ENCODE measurements around the gene ALDH5A1. TPM values are rescaled to one million over a fixed set of nuclear protein-coding genes. Genes with fewer than 3 reads are reported as not detected.

ALDH5A1 gene
- total and polyA plus RNA-seq, 10 of the 15 experiments (the other 5 are each of a cell fraction or from before 2014, with no cell fraction given) = 2.6 to 13.8 (median 9.3) TPM

- POLR2A ChIA-PET = no interaction called here
Observed at GRCh38 chr6:24472181-24472580, 22.6 kb upstream of the ALDH5A1 start.

More at GRCh38 chr6:24472181-24472580, 22.6 kb upstream of the ALDH5A1 start:
- ChIA-PET CTCF (no interaction called here), SMC1A (ENCODE audit: uncharacterized antibody, unreplicated experiment) (interaction anchor here (0.7 to 1.6 kb wide), 2 partner anchors 14 to 29 kb away, joined by 3 read pairs; no protein-coding TSS in a partner anchor), RAD21 (ENCODE audit: unreplicated experiment) (no interaction called here)
- Histone ChIP-seq H3K36me3 (ENCODE audit: control insufficient read depth in 2 of 2, insufficient read depth in 2 of 2, low read length in 1 of 2) (no peaks in the 10 kb centered on the region), H3K9ac (ENCODE audit: control insufficient read depth, insufficient read depth, low read length) (no peak overlapping the region), H3K79me2 (ENCODE audit: control insufficient read depth, insufficient read depth, low read length) (no peaks in the 10 kb centered on the region), H3K9me3 (replicated peaks; ENCODE audit: control insufficient read depth, insufficient read depth, low read length) (no peaks in the 10 kb centered on the region), H2AFZ (ENCODE audit: control insufficient read depth, low read depth, low read length) (no peak overlapping the region), H4K20me1 (ENCODE audit: control insufficient read depth, insufficient read depth) (no peaks in the 10 kb centered on the region), H3K4me3 (no peak overlapping the region), H3K27me3 (replicated peaks in 1 of 2; ENCODE audit: control insufficient read depth in 2 of 2, insufficient read depth in 2 of 2, low read length in 1 of 2) (no peaks in the 10 kb centered on the region), H3K4me2 (ENCODE audit: control insufficient read depth, insufficient read depth) (no peak overlapping the region), H3K27ac (ENCODE audit: control insufficient read depth, insufficient read depth) (no peak overlapping the region), H3K4me1 (ENCODE audit: control insufficient read depth, insufficient read depth, low read length) (no peaks in the 10 kb centered on the region)
- intact Hi-C loops (cut with micrococcal nuclease; ENCODE audit: unreplicated experiment) (no loop called here), in situ Hi-C loops (cut with MboI) (no loop called here)
- DNase-seq (ENCODE audit: low read depth, low spot score) (no peak), ATAC-seq (no peak), FAIRE-seq (no peak)
- no peak for TF ChIP-seq CHD4 (IDR thresholded peaks at IDR 0.05)
- TF ChIP-seq, protein P1, sequence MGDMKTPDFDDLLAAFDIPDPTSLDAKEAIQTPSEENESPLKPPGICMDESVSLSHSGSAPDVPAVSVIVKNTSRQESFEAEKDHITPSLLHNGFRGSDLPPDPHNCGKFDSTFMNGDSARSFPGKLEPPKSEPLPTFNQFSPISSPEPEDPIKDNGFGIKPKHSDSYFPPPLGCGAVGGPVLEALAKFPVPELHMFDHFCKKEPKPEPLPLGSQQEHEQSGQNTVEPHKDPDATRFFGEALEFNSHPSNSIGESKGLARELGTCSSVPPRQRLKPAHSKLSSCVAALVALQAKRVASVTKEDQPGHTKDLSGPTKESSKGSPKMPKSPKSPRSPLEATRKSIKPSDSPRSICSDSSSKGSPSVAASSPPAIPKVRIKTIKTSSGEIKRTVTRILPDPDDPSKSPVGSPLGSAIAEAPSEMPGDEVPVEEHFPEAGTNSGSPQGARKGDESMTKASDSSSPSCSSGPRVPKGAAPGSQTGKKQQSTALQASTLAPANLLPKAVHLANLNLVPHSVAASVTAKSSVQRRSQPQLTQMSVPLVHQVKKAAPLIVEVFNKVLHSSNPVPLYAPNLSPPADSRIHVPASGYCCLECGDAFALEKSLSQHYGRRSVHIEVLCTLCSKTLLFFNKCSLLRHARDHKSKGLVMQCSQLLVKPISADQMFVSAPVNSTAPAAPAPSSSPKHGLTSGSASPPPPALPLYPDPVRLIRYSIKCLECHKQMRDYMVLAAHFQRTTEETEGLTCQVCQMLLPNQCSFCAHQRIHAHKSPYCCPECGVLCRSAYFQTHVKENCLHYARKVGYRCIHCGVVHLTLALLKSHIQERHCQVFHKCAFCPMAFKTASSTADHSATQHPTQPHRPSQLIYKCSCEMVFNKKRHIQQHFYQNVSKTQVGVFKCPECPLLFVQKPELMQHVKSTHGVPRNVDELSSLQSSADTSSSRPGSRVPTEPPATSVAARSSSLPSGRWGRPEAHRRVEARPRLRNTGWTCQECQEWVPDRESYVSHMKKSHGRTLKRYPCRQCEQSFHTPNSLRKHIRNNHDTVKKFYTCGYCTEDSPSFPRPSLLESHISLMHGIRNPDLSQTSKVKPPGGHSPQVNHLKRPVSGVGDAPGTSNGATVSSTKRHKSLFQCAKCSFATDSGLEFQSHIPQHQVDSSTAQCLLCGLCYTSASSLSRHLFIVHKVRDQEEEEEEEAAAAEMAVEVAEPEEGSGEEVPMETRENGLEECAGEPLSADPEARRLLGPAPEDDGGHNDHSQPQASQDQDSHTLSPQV (IDR thresholded peaks at IDR 0.05) = no peak
- TF ChIP-seq TAF1 (IDR thresholded peaks at IDR 0.05; ENCODE audit: borderline replicate concordance, low read depth, low read length) = no peak
- TF ChIP-seq PML (IDR thresholded peaks at IDR 0.05; ENCODE audit: low read length) = no peak
- BruUV-seq (replicated peaks) = no TSS peak
